AG09319 (cell line): ENCODE measurements around the gene ATG9B.
"Not testable (repeated sequence)": the region's sequence is repeated elsewhere in the genome, so short reads cannot be mapped to it uniquely, and the experiment has no call there.

Experiments used
- DNase-seq: peaks from one replicate; pipeline ENCODE4 v3.0.0-alpha.2; 2010; ENCODE audit warnings: low read depth; ENCODE audit errors: extremely low read depth
- TF ChIP-seq, protein P1 (sequence below): IDR thresholded peaks from 2 replicates; pipeline ENCODE4 v1.5.1; 2011; ENCODE audit warnings: low read depth, mild to moderate bottlenecking, inconsistent platforms, low read length, moderate library complexity

The ATG9B gene

DNA sequence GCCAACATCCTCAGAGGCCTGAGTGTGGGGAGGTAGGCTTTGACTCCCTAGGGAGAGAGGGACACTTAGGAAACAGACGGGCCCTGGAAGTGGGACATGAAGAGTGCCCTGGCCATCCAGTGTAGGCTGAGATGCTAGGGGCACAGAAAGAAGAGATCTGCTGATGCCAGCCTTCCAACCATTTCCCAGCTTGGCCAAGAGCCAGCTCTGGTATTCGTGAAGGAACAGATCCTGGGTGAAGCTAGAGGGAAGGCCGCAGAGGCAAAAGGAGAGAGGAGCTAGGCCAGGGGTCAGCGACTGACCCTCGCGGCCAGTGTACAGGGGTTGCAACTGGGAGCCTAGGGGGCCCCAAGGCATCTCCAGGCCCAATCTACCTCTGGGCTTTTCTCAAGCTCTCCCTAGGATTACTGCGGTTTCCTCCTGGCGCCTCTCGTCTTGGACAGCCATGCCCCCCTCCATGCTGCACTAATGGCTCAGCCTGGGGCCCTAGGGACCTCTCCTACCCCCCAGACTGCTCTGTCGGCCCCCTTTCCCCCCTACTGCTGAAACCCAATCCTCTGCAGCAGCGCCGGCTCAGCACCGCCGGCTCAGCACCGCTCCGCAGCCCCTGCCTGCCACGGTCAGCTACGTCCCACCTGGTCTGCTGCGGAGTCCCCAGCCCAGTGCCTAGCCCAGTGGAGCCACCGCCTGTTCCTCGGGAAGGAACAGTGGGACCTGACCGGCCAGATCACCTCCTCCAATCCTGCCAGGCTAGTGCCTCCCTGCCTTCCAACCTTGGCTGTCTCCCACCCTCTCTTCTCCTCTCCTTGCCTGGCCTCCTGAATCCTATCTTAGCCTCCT, 23.9 kb upstream of the ATG9B start, which contains the start of gene ASIC3:
ASIC3 (plus strand) TSS at position 556 of the 840 bp plus-strand sequence. CDS start 355 bp downstream, outside the sequence.
- no peak for DNase-seq
- TF ChIP-seq, protein P1, sequence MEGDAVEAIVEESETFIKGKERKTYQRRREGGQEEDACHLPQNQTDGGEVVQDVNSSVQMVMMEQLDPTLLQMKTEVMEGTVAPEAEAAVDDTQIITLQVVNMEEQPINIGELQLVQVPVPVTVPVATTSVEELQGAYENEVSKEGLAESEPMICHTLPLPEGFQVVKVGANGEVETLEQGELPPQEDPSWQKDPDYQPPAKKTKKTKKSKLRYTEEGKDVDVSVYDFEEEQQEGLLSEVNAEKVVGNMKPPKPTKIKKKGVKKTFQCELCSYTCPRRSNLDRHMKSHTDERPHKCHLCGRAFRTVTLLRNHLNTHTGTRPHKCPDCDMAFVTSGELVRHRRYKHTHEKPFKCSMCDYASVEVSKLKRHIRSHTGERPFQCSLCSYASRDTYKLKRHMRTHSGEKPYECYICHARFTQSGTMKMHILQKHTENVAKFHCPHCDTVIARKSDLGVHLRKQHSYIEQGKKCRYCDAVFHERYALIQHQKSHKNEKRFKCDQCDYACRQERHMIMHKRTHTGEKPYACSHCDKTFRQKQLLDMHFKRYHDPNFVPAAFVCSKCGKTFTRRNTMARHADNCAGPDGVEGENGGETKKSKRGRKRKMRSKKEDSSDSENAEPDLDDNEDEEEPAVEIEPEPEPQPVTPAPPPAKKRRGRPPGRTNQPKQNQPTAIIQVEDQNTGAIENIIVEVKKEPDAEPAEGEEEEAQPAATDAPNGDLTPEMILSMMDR = no peak

DNA sequence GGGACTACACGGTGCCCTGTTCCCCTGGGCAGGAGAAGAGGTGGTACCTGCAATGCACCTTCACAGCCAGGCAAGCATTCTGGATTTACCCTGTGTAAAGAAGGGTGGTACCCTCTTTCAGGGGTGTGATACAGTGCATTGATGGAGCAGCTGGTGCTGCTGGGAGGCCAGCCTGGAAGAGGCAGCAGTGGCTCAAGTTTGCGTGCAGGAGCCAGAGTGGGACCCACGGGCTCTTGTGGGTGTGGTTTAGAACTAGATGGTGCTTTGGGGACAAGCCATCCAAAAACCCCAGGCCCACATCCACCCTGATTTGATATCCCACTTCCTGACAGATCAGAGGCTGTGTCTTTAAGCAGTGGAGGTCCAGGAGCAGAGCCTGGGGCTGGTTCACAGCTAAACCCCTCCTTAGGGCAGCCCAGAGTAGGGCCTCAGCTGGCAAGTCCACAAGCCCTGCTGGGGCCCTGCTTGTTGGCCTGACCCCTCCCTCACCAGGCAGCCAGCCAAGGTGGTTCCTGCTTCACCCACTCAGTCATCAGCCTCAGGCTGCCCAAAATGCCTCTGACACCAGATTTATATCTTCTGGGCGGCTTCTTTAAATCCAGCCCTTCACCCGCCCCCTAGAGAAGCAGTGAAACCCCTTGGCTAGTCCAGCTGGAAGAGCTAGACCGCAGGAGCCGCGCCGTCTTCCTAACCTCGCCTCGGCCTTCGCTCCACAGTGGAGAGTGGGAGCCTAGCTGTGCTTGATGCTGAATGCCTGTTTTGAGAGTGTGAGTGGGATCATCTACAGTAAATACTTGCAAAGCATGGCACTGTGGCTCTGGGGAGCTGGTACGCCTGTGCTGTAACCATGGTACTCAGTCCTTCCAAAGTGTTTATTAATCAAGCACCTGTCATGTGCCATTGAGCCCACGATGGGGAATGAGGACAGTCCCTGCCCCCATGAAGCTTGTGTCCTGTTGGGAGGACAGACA, 22.6 kb upstream of the ATG9B start:
- TF ChIP-seq, protein P1 = no peak
- DNase-seq = no peak

DNA sequence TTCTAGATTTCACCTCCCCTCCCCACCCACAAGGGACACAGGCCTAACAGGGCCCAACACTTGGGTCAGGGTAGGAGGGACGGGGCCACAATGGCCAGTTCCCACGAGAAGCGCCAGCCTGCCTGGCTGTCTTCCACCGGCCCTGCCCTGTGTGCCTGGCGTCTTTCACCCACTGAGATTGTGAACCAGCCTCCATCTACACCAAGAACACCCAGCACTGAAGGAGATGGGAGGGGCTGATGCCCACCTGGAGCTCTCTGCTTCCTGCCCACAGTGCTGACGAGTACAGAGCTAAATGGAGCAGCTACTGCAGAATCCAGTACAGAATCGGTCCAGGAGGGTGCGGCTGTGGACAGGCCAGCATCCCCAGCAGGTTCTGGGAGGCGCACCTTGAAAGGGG, 21.7 kb upstream of the ATG9B start:
- DNase-seq = no peak
- TF ChIP-seq, protein P1 = no peak

- DNase-seq = no peak
- TF ChIP-seq, protein P1 = no peak
These were observed 21.0 kb upstream of the ATG9B start for GRCh38 chr7:151045262-151045661.

DNA sequence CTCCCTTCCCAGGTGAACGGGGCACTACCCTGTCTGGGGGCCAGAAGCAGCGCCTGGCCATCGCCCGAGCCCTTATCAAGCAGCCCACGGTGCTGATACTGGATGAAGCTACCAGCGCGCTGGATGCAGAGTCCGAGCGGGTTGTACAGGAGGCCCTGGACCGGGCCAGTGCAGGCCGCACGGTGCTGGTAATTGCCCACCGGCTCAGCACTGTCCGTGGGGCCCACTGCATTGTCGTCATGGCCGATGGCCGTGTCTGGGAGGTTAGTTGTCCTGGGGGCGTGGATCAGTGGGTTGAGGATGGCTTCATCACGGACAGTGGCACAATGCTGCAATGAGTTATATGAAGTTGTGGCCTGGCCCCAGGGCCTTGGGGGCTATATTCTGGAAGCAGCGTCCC, 19.7 kb upstream of the ATG9B start:
- TF ChIP-seq, protein P1 = no peak

DNA sequence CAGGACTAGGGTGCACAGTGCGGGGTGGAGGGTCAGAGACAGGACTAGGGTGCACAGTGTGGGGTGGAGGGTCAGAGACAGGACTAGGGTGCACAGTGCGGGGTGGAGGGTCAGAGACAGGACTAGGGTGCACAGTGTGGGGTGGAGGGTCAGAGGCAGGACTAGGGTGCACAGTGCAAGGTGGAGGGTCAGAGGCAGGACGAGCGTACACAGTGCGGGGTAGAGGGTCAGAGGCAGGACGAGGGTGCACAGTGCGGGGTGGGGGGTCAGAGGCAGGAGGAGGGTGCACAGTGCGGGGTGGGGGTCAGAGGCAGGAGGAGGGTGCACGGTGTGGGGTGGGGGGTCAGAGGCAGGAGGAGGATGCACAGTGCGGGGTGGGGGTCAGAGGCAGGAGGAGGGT, 19.2 kb upstream of the ATG9B start:
- DNase-seq = not testable (repeated sequence)

More for the DNA sequence above, 19.7 kb upstream of the ATG9B start:
- DNase-seq = no peak

DNA sequence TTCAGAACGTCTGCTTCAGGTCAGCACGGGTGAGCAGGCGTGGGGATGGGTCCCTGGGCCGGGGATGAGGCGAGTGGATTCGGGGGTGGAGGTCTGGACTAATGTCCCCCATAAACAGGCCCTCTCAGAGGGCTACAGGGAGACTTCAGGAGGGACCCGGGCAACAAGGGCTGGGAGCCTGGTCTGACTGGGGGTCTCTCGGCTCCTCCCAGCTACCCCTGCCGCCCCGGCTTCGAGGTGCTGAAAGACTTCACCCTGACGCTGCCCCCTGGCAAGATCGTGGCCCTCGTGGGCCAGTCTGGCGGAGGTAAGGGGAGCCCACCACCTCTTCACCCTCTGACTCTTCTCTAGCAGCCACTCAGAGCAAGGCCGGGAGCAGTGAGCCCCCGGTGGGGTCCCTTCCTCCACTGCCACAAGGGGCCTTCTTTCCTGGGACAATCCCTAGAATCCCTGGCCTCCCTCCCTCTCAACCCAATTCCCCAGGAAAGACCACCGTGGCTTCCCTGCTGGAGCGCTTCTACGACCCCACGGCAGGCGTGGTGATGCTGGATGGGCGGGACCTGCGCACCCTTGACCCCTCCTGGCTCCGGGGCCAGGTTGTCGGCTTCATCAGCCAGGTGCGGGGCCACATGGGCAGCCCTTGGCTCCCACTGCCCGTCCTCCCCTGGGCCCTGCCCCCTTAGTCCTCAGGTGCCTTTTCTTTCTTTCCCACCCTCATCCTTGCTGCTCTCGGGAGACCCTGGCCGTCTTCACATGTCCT, 16.5 kb upstream of the ATG9B start:
- no peak for DNase-seq
- TF ChIP-seq, protein P1 = no peak
